T-cell (primary cell): Measurements from ENCODE around the gene FOXP2. TPM values are rescaled to one million over a fixed set of nuclear protein-coding genes. Genes with fewer than 3 reads are reported as not detected.

ENCODE experiments used
- ATAC-seq, 4 experiments: fragments of 200-7000 bp in 3 of 4; fragments of 150-1000 bp in 1 of 4; cut with Tn5 transposase; replicated peaks in 1 of 4; 1 replicate in 3 of 4; 2 replicates in 1 of 4; pipeline ENCODE4 v1.10.0; 2021; ENCODE audit warnings: moderate library complexity in 3 of 4, mild to moderate bottlenecking in 2 of 4, moderate number of reproducible peaks in 1 of 4
- CTCF ChIA-PET, 2 donors: fragments of 300-600 bp; sonication (Branson Sonifier 250); formaldehyde crosslinking; loops; one replicate each; lab custom pipeline; 2022; ENCODE audit warnings: antibody characterized with exemption in 2 of 2; lab: Charles Lee
- POLR2A ChIA-PET, 2 donors: fragments of 300-600 bp; sonication (Branson Sonifier 250); formaldehyde crosslinking; loops; one replicate each; lab custom pipeline; 2022; ENCODE audit warnings: antibody characterized with exemption in 2 of 2; lab: Charles Lee
- DNase-seq, 35 experiments: peaks; one replicate each; pipeline versions ENCODE4 v3.0.0 to v3.0.0-alpha.2; 2013 to 2023
- H3K27ac ChIP-seq: one replicate; pipeline ENCODE4 v1.5.1; 2013; ENCODE audit warnings: low read length
- H3K27me3 ChIP-seq, 2 experiments: replicated peaks in 1 of 2; 1 replicate in 1 of 2; 2 replicates in 1 of 2; pipeline versions ENCODE4 v1.6.1 to v1.7.0; 2013; ENCODE audit warnings: low read length in 1 of 2, mixed read lengths in 1 of 2; ENCODE audit not compliant: control insufficient read depth in 2 of 2, insufficient read depth in 2 of 2; ENCODE audit errors: extremely low read depth in 1 of 2
- H3K36me3 ChIP-seq, 2 donors: 1 replicate in 1 of 2; 2 replicates in 1 of 2; pipeline versions ENCODE4 v1.6.1 to v1.7.0; 2013; ENCODE audit warnings: low read length in 1 of 2; ENCODE audit not compliant: control insufficient read depth in 2 of 2, insufficient read depth in 1 of 2; ENCODE audit errors: extremely low read depth in 1 of 2
- H3K4me1 ChIP-seq, 2 experiments: 1 replicate in 1 of 2; 2 replicates in 1 of 2; pipeline versions ENCODE4 v1.6.1 to v1.7.0; 2013; ENCODE audit warnings: low read length in 2 of 2, mixed read lengths in 1 of 2; ENCODE audit not compliant: insufficient read depth in 2 of 2, control insufficient read depth in 1 of 2; ENCODE audit errors: extremely low read depth in 1 of 2
- H3K4me3 ChIP-seq, 2 donors: 1 replicate in 1 of 2; 2 replicates in 1 of 2; pipeline versions ENCODE4 v1.5.1 to v1.7.0; 2013; ENCODE audit warnings: mild to moderate bottlenecking in 2 of 2, low read length in 1 of 2, moderate library complexity in 1 of 2; ENCODE audit not compliant: control insufficient read depth in 1 of 2; ENCODE audit errors: extremely low read depth in 1 of 2
- H3K9me3 ChIP-seq: 2 replicates; pipeline ENCODE4 v1.7.0; 2013
- H3K27ac Mint-ChIP-seq, 2 donors: one replicate each; pipeline ENCODE4 v1.8.0; 2020 to 2021; ENCODE audit warnings: mild to moderate bottlenecking in 2 of 2, mixed read lengths in 2 of 2
- H3K27me3 Mint-ChIP-seq, 2 donors: one replicate each; pipeline ENCODE4 v1.8.0; 2021 to 2022; ENCODE audit warnings: mixed read lengths in 2 of 2
- H3K36me3 Mint-ChIP-seq: one replicate; pipeline ENCODE4 v1.8.0; 2021; ENCODE audit warnings: mixed read lengths
- H3K4me1 Mint-ChIP-seq, 3 donors: one replicate each; pipeline ENCODE4 v1.8.0; 2020 to 2022; ENCODE audit warnings: mixed read lengths in 3 of 3, mild to moderate bottlenecking in 1 of 3
- H3K4me3 Mint-ChIP-seq, 3 donors: one replicate each; pipeline ENCODE4 v1.8.0; 2020 to 2022; ENCODE audit warnings: mild to moderate bottlenecking in 3 of 3, mixed read lengths in 3 of 3, moderate library complexity in 3 of 3
- H3K9me3 Mint-ChIP-seq, 3 donors: one replicate each; pipeline ENCODE4 v1.8.0; 2020 to 2022; ENCODE audit warnings: mixed read lengths in 3 of 3
- WGBS: methylation state at CpG from one replicate; pipeline ENCODE4 v1.1.5; 2013; ENCODE audit warnings: missing lambda C conversion rate; ENCODE audit not compliant: insufficient coverage; 5-methylcytosine and 5-hydroxymethylcytosine counted together
- total RNA-seq, 35 experiments: library from RNA in 6 of 35; stranded (reverse) in 6 of 35; fragments of 120-200 nt in 1 of 35; gene quantifications; one replicate each; pipeline versions ENCODE4 v1.2.1 to v1.2.4 and lab custom pipeline; 2013 to 2026

Gene FOXP2
- total RNA-seq, 5 donors from 2014 or later (not counting 1 experiment from before 2014, with no cell fraction given): 0.19 TPM; not detected in 4

DNA sequence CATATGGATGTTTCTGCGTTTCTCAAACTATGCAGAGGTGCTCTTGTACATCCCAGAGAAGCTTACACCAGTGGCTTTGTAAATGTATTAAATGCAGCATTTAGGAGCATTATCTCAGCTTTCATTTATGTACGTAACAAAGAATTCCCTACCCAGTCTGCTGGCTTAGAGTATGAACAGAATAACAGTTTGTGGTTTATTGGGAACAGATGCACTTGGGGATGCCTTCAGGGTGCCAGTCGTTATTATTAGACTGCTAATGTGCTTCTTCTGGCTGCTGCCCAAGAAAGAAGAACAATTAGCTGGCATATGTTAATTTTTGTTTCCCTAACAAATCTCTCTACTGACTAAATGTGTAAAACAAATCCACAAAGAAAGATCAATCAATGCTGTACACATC, 241.9 kb downstream of the FOXP2 start:
- no peak overlapping the region for H3K27ac Mint-ChIP-seq
- H3K36me3 ChIP-seq: no peaks in the 10 kb centered on the region
- no peaks in the 10 kb centered on the region for H3K36me3 Mint-ChIP-seq
- CTCF ChIA-PET: no interaction called here
- H3K27me3 ChIP-seq: no peaks in the 10 kb centered on the region
- no peaks in the 10 kb centered on the region for H3K27me3 Mint-ChIP-seq
- no peaks in the 10 kb centered on the region for H3K9me3 Mint-ChIP-seq
- ATAC-seq (no peak), DNase-seq (no peak)
- no peak overlapping the region for H3K4me3 Mint-ChIP-seq
- H3K4me1 Mint-ChIP-seq: no peaks in the 10 kb centered on the region
- no peak overlapping the region for H3K4me3 ChIP-seq
- POLR2A ChIA-PET: no interaction called here
- H3K9me3 ChIP-seq: no peaks in the 10 kb centered on the region
- no peaks in the 10 kb centered on the region for H3K4me1 ChIP-seq
- no peak overlapping the region for H3K27ac ChIP-seq
- WGBS: no CpG with 5 or more reads among the region's 3 CpGs

DNA sequence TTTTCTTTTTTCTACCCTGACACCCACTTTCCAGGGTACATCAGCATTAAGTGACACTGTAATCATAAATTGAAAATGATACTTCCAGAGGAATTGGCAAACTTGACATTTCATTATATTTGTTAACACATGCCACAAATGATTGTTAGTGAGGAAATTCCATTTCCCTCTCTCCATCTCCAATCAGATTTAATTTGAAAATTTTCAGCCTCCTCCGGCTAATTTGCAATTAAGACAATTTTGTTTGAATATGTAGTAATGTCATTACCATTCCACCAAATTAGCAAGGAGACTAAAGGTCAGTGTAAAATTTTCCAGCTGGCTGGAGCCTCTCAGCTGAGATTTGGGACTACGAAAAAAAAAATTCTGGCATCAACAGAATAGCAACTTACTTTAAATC, 242.7 kb downstream of the FOXP2 start:
- Mint-ChIP-seq H3K4me1 (peaks cover 0 to 3% (median 2%) of the 10 kb centered on the region in 3 donors), H3K27ac (no peak overlapping the region), H3K36me3 (no peaks in the 10 kb centered on the region), H3K9me3 (no peaks in the 10 kb centered on the region), H3K27me3 (no peaks in the 10 kb centered on the region), H3K4me3 (no peak overlapping the region)
- Histone ChIP-seq H3K27ac (no peak overlapping the region), H3K36me3 (no peaks in the 10 kb centered on the region), H3K4me1 (no peaks in the 10 kb centered on the region), H3K4me3 (no peak overlapping the region), H3K27me3 (no peaks in the 10 kb centered on the region), H3K9me3 (no peaks in the 10 kb centered on the region)
- ChIA-PET POLR2A (no interaction called here), CTCF (no interaction called here)
- no CpG with 5 or more reads among the region's 2 CpGs for WGBS
- no peak for ATAC-seq
- no peak for DNase-seq

DNA sequence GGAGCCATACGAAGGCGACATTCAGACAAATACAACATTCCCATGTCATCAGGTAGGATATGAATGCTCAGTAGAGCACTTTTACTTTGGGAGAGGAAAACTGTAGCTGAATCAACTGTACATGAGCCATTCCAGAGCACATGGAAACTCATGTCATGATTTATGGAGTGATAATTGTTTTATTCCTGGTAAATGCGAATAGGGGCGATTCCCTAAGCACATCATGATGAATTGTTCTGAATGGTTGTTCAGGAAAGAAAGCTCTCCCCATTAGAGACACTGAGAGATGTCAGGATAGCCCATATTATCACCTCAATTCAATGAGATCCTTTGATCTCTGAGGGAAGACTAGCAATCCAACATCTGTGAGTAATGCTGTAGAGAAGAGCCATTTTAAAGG, 243.6 kb downstream of the FOXP2 start:
- DNase-seq (no peak), ATAC-seq (no peak)
- WGBS: no CpG with 5 or more reads among the region's 4 CpGs
- H3K36me3 ChIP-seq: no peaks in the 10 kb centered on the region
- CTCF ChIA-PET: no interaction called here
- H3K27ac ChIP-seq: no peak overlapping the region
- no peaks in the 10 kb centered on the region for H3K36me3 Mint-ChIP-seq
- H3K9me3 ChIP-seq: no peaks in the 10 kb centered on the region
- H3K4me3 ChIP-seq: no peak overlapping the region
- no peaks in the 10 kb centered on the region for H3K4me1 ChIP-seq
- no peaks in the 10 kb centered on the region for H3K27me3 Mint-ChIP-seq
- no peak overlapping the region for H3K27ac Mint-ChIP-seq
- no peaks in the 10 kb centered on the region for H3K27me3 ChIP-seq
- no peak overlapping the region for H3K4me3 Mint-ChIP-seq
- POLR2A ChIA-PET: no interaction called here
- H3K9me3 Mint-ChIP-seq: no peaks in the 10 kb centered on the region
- H3K4me1 Mint-ChIP-seq: peaks cover 0 to 4% (median 2%) of the 10 kb centered on the region in 3 donors

DNA sequence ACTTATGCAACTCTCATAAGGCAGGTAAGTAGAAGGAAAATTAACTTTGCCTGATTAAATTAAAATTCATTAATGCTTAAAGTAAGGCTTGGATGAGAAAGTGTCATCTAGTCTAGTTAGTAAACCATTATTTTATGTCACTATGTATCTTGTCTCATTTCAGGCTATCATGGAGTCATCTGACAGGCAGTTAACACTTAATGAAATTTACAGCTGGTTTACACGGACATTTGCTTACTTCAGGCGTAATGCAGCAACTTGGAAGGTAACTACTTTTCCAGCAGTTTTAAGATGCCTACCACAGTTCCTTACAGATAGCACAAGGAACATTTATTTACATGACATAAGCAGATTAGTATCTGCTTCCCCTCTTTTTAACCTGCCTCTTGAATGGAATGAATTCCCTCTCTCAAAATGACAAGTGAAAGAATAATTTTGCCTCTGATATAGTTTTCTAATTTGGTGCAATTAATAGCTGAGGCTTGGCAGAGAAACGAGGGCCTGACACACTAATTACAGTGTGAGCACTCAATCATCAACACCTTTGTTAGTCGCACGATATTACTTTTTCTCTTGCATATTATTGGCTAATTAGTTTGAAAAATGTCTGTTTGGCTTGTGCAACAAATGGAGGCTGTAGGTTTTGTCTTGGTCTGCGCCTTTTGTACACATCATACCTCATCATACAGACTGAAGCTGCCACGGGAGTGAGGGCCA, 245.0 kb downstream of the FOXP2 start:
- Histone ChIP-seq H3K36me3 (no peaks in the 10 kb centered on the region), H3K27ac (no peak overlapping the region), H3K4me3 (no peak overlapping the region), H3K9me3 (no peaks in the 10 kb centered on the region), H3K4me1 (no peaks in the 10 kb centered on the region), H3K27me3 (no peaks in the 10 kb centered on the region)
- CTCF ChIA-PET: no interaction called here
- H3K4me3 Mint-ChIP-seq: no peak overlapping the region
- H3K27ac Mint-ChIP-seq: no peak overlapping the region
- peaks cover 0 to 4% (median 2%) of the 10 kb centered on the region in 3 donors for H3K4me1 Mint-ChIP-seq
- WGBS: 83% methylated on average over 2 of the region's 7 CpGs
- POLR2A ChIA-PET: no interaction called here
- H3K36me3 Mint-ChIP-seq: no peaks in the 10 kb centered on the region
- no peaks in the 10 kb centered on the region for H3K9me3 Mint-ChIP-seq
- ATAC-seq (no peak), DNase-seq (no peak)
- no peaks in the 10 kb centered on the region for H3K27me3 Mint-ChIP-seq

DNA sequence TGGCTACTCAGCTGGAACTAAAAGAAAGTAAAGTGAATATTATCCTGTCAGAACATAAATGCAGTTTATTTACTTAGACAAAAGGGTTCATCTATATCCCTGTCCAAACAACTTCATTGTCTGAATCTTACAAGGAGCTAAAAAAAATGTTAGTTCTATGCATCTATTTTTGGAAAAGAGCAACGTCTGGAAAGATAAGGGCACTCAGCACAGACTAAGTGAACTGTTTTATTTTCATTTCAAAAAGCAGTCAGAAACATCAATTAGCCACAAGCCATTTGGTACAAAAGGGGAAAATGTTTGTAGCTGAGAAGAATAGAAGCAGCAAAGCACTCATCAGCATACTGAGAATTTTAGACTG, 245.5 kb downstream of the FOXP2 start:
- ATAC-seq (no peak), DNase-seq (no peak)
- Mint-ChIP-seq H3K36me3 (no peaks in the 10 kb centered on the region), H3K4me3 (no peak overlapping the region), H3K4me1 (peaks cover 0 to 4% (median 2%) of the 10 kb centered on the region in 3 donors), H3K27me3 (no peaks in the 10 kb centered on the region), H3K9me3 (no peaks in the 10 kb centered on the region), H3K27ac (no peak overlapping the region)
- Histone ChIP-seq H3K36me3 (no peaks in the 10 kb centered on the region), H3K4me1 (no peaks in the 10 kb centered on the region), H3K9me3 (no peaks in the 10 kb centered on the region), H3K4me3 (no peak overlapping the region), H3K27me3 (no peaks in the 10 kb centered on the region), H3K27ac (no peak overlapping the region)
- ChIA-PET POLR2A (no interaction called here), CTCF (no interaction called here)
- no CpG with 5 or more reads among the region's 1 CpG for WGBS

DNA sequence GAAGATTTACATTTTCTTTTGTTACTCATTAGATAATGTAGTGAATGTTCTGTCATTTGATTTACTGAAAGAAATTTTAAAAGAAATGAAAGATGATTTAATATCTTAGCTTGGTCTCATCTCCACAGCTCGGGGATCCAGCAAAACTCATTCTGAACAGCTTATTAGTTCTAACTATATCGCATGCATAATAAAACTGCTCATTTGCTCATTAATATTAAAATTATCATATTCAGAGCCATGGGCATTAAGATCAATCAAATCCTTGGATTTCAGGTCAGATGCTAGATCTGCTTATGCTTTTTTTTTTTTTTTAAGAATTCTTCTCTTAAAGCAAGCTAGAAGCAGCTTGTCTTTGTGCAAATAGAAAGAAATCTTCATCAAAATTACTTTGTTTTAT, 246.1 kb downstream of the FOXP2 start:
- no peaks in the 10 kb centered on the region for H3K9me3 ChIP-seq
- CTCF ChIA-PET: interaction anchor here in 1 of 2 donors (0.7 kb wide), 1 partner anchor 611 kb away, joined by 5 read pairs; no protein-coding TSS in a partner anchor
- Mint-ChIP-seq H3K4me3 (no peak overlapping the region), H3K27ac (no peak overlapping the region), H3K4me1 (peaks cover 0 to 4% (median 2%) of the 10 kb centered on the region in 3 donors), H3K27me3 (no peaks in the 10 kb centered on the region), H3K36me3 (no peaks in the 10 kb centered on the region), H3K9me3 (no peaks in the 10 kb centered on the region)
- DNase-seq: no peak
- H3K27ac ChIP-seq: no peak overlapping the region
- H3K4me1 ChIP-seq: no peaks in the 10 kb centered on the region
- 80% methylated on average over 1 of the region's 2 CpGs for WGBS
- H3K27me3 ChIP-seq: no peaks in the 10 kb centered on the region
- H3K36me3 ChIP-seq: no peaks in the 10 kb centered on the region
- no peak for ATAC-seq
- POLR2A ChIA-PET: no interaction called here
- H3K4me3 ChIP-seq: no peak overlapping the region
